GM21381 (cell line): ENCODE data around the gene METAP2.
"Not testable (repeated sequence)": the region's sequence is repeated elsewhere in the genome, so short reads cannot be mapped to it uniquely, and the experiment has no call there.

ENCODE experiments used
- ATAC-seq: cut with Tn5 transposase; IDR thresholded peaks from one replicate; pipeline ENCODE4 v1.9.1; 2021; ENCODE audit warnings: mild to moderate bottlenecking, moderate library complexity; ENCODE audit not compliant: unreplicated experiment

Gene METAP2

DNA sequence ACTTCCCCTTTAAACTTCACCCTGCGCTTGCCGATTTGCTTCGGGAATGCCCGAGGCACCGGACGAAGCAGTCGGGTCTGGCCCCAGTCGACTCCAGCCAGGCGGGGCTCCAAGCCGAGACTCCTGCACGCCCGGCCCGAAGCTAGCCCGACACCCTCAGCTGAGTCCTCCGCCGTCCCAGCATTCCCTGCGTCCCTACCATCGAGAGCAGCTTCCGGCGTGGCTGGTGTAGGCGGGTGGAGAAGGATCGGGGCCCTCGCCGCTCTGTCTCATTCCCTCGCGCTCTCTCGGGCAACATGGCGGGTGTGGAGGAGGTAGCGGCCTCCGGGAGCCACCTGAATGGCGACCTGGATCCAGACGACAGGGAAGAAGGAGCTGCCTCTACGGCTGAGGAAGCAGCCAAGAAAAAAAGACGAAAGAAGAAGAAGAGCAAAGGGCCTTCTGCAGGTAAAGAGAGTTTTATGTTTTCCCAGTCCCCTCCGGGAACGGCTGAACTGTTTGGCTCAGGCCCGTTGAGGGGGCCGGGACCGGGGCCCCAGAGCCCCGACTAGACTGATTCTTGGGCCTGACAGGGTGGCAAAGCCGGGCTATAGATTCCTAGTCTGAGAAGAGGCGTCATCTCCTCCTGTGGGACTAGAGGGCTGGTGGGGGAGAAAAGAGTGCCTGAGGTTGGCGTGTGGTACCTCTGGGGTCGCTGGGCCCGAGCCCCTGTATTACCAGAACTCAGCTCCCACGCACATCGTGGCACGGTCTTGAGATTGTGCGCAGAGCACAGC lies at the start of gene METAP2:
Gene METAP2, plus strand, starts transcription at position 269 of the 776 bp plus-strand sequence. Its CDS starts 28 bp downstream, at position 297.
- ATAC-seq: peak; percentile 97

DNA sequence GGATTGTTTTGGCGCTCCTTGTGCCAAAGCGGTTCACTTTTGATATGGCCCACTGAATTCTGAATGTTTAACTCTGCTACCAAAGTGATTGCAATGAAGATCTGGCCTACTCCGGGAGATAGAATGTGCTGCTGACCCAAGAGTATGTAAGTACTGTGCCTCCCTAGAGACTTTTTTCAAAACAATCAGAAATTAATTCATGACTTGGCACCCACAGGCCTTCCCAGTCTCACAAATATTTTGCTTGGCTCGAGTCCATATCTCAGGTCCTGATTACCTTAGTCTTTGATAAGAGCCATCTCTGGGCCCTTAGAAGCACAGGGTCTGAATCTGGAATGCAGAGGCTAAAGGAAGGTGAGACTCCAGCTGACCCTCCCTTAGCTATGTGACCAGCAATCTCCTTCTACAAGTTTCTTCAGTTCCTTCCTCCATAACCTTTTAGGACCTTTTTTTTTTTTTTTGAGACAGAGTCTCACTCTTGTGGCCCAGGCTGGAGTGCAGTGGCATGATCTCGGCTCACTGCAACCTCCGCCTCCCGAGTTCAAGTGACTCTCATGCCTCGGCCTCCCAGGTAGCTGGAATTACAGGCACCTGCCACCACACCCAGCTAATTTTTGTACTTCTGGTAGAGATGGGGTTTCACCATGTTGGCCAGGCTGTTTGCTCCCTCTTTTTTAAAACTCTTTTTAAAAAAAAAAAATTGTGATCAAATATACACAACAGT lies 49.5 kb upstream of the METAP2 start:
- no peak for ATAC-seq

DNA sequence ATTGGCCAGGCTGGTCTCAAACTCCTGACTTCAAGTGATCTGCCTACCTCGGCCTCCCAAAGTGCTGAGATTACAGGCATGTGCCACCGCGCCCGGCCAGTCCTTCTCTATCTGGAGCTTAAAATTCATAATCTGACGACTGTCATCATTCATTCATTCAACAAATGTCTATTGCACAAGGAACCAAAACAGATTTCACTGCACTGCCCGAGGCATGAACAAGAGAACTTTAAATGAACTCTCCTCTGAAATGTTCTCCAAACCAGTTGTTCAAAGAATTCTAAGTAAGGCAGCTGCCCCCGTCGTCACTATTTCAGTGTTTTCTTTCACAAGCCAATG lies 44.8 kb upstream of the METAP2 start:
- ATAC-seq: no peak

DNA sequence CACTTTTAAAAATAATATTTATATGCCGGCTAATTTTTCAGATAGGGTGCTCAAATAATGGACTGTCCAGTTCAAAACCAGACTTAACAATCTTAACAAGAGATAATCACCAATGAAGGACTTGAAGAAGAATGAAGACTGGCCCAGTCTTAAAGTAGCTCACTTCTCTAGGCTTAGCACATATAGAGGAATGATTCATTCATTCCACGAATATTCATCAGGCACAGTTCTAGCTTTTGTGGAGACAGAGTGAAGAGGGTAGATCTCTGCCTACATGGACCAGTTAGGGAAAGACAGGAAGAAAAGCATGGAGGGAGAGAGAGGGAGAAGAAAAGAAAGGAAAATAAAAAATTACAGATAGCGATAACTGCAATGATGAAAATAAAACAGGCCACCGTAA lies 42.8 kb upstream of the METAP2 start:
- no peak for ATAC-seq

DNA sequence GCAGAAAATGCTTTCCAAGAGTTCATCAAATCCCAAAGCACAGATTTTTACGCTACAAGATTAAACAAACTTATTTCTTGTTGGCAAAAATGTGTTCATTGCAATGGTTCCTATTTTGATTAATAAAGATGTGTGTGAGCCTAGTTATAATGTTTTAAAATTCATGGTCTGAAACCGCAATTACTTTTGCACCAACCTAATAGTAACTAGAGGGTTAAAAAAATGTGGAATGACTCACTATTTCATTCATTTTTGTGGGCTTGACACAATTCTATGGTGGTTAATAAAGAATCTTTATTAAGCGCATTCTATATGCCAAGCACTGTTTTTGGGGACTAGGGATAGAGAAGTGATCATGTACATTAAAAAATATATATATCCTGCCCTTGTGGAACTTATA lies 38.6 kb upstream of the METAP2 start:
- no peak for ATAC-seq

DNA sequence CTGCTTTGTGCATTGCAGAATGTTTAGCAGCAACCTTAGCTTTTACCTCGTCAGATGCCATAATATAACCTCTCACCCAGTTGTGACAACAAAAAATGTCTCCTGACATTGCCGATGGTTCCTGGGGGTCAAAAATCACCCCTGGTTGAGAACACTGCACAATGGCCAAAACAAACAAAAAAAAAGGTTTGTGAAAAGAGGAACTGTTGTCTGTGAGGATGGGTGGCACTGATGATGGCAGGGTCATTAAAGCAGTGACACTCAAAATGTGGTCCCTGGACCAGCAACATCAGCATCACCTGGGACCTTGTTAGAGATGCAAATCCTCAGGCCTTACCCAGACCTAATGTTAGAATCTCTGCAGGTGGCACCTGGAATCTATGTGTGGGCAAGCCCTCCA lies 36.4 kb upstream of the METAP2 start:
- ATAC-seq: no peak

DNA sequence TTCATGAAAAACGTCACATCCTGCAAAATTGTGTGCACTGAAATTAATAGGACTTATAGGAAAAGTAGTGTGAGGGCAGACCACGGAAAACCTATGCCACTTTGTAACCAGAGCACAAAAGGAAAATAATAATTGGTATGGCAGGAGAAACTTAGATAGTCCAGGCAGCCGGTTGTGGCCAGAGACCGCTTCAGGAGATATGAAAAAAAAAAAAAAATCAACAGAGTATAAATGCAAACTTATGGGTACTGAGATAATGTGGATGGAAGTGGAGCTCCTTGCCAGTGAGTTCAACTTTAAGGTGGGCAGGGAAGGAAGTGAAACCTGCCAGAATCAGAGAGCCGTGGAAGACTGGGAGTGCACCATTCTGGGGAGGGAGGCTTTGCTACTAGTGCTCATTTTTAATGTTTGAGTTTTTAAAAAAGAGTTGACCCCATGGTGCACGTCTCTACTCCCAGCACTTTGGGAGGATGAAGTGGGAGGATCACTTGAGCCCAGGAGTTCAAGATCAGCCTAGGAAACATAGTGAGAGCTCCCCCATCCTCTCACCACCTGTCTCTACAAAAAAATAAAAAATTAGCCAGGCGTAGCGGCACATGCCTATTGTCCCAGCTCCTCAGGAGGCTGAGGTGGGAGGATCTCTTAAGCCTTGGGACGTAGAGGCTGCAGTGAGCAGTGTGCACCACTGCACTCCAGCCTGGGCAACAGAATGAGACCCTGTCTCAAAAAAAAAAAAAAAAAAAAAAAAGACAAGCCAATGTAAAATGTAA lies 34.3 kb upstream of the METAP2 start:
- no peak for ATAC-seq

DNA sequence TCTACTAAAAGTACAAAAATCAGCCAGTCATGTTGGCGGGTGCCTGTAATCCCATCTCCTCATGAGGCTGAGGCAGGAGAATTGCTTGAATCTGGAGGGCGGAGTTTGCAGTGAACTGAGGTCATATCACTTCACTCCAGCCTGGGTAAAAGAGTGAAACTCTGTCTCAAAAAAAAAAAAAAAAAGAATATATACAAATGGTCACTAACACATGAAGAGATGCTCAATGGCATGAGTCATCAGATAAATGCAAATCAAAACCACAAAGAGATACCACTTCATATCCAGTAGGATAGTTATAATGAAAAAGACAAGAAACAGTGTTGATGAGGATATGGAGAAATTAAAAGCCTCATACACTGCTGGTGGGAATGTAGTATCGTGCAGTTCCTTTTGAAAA lies 33.6 kb upstream of the METAP2 start:
- no peak for ATAC-seq

DNA sequence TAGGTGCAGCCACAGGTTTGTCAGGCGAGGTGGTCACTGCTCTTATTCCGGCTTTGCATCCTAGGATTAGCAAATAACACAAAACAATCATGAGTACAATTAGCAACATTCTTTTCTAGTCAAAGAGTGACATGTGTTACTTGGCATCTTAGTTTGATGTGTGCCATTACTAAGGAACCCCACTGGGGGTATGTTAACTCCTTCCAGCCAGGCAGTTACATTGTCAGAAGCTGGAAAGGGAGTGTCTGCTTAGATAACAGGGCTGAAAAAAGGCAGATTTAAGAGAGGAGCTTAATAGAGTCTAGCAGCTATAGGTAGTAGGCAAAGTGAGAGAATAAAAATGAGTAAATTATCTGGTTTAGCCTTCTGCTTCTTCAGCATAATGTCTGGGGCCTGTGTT lies 30.5 kb upstream of the METAP2 start:
- no peak for ATAC-seq

DNA sequence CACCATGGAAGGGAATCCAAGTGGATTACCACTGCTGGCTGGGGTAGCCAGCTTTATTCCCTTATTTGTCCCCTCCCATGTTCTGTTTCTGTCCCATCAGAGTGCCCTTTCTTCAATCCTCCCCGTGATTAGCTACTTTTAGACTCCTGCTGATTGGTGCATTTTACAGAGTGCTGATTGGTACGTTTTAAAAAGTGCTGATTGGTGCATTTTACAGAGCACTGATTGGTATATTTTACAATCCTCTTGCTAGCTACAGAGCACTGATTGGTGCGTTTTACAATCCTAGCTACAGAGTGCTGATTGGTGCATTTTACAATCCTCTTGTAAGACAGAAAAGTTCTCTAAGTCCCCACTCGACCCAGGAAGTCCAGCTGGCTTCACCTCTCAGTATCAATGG lies 28.9 kb upstream of the METAP2 start:
- not testable (repeated sequence) for ATAC-seq

DNA sequence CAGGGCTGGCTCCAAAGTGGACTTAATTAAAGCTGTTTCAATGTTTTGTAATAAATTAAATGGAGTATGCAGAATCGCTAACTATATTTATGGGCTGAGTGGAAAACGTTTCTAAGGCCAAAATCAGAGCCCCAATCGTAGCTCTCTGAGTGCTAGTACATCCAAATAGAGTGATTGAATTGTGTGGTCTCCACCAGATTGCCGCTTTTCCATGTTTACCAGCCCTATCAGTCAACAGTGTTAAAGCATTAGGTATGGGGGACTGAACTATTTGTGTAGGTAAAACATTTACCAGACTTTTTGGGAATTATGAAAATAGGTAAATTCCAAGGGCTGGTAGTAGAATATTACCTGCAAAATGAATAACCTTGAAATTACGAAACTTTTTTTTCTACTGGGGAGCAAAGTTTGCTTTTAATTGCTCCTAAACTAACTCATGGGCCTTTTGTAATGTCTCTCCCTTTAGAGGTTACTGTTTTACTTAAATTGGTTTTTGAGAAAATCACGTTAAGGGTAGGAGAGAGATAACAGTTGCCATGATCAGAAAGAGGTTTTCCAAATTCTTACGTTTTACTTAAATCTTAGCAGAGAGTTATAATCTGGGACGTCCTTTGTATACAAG lies 28.0 kb upstream of the METAP2 start:
- no peak for ATAC-seq

DNA sequence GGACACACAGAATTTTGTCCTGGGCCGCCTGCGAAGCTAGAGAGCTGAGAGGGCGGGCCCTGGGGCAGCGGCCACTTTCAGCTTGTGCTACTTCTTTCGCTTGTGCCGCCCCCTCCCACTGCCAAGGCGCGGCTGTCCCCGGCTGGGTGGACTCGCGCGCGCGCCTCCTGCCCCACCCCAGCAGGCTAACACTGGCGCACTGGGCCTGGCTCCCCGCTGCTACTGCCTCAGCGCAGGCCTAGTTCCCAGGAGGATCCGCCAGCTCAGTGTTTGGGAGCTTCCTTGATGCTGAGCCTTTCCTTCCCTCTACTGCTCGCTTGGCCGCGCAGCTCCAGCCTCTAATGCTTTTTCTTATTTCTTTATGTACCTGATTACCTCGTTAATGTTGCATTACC lies 27.4 kb upstream of the METAP2 start:
- ATAC-seq: no peak

DNA sequence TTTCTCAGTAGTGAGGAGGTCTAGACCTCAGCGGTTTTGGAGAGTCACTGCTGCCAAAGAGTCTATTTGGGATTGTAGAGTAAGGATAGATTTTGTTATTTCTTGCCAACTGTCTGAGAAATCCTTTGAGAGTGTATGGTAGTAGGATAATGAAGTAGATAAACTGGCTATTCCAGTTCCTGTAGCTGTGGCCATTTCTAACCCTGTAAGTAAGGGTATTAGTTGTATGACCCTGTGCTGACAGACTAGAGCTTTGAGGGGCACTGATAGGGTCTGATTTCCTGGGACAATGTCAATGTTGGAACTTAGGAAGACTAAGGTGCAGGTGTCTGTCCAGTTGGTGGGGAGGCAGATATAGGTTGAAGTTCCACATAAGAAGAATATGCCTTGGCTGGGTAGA lies 24.3 kb upstream of the METAP2 start:
- not testable (repeated sequence) for ATAC-seq

DNA sequence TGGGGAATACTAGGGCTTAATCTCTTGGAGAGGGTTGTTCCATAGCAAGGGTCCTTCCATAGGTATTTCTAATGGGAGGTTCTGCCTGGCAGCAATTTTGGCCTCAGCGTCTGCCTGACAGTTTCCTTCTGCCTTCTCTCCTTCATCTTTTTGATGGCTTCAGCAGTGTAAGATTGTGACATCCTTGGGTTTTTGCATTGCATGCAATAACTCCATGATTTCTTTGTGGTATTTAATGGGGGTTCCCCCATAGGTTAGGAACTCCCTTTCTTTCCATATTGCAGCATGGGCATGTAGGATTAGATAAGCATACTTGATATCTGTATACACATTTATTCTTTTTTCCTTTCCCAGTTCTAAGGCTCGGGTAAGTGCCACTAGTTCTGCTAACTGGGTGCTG lies 21.5 kb upstream of the METAP2 start:
- ATAC-seq: not testable (repeated sequence)

DNA sequence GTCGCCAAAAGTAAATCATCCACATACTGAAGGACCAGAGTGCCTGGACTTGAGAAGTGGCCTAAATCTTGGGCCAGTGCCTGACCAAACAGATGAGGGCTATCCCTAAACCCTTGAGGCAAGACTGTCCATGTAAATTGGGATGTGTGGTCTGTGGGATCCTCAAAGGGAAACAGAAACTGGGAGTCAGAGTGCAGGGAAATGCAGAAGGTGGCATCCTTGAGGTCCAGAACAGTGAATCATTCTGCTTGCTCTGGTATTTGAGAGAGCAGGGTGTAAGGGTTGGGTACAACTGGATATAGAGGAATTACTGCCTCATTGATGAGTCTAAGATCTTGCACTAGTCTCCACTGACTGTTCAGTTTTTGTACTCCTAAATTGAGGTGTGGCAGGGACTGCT lies 20.1 kb upstream of the METAP2 start:
- ATAC-seq: not testable (repeated sequence)

DNA sequence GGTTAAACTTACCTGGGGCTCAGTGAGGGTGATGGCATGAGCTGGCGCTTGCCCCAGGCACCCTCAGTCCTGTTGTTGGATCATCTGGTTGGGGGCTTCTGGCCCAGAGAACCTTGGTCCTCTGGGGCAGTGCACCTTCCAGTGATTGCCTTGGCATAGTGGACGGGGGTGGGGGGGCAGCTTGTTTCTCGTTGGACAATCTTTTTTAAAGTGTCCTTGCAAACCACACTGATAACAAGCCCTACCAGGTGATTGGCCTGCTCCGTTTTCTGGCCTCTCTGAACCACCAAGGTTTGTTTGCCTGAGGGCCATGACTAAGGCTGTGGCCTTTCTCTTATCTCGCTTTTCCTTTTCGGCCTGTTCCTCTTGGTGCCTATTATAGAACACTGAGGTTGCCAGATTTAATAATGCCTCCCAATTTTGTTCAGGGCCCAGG lies 19.2 kb upstream of the METAP2 start:
- not testable (repeated sequence) for ATAC-seq

DNA sequence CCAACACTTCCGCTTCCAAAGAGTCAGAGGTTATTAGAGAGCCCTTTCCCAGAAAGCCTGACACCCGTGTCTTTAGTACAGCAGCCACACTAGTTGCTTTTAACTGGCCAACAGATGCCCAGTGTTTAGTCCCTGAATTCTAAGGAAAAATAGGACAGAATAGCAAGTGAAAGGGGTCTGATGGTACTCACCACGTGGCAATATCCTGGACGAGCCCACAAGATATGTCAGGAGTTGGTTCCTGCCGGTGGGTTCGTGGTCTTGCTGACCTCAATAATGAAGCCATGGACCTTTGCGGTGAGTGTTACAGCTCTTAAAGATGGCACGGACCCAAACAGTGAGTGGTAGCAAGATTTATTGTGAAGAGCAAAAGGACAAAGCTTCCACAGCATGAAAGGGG lies 16.3 kb upstream of the METAP2 start:
- not testable (repeated sequence) for ATAC-seq

DNA sequence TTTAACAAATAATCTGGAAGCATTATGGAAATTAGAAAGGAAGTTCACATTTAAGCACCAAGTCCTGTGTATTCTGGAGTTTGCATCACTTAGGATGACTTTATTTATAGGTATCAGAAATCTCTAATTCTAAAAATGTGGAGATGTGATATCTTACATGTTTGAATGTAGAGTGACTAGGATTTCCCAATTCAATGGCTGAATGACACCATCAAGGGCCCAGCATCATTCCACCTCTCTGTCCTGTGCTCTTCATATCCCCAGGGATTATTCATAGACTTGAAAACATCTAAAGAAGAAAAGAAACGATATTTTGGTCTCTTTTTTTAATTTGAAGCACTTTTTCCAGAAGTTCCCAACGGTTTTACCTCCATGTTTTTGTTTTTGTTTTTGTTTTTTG lies 15.2 kb upstream of the METAP2 start:
- ATAC-seq: no peak

DNA sequence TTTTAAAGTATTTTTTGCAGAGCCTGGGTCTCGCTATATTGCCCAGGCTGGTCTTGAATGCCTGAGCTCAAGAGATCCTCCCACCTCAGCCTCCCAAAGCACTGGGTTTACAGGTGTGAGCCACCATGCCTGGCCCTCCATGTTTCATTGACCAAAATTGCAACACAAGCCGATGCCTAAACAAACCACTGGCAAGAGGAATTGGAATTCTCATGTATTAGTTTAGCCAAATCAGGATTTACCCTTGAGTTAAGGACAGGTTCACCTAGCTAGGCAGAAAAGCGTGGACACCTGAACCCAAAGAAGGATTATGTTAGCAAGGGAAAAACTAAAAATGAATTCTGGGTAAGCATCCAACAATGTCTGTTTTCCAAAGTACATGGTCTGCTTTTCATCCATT lies 14.6 kb upstream of the METAP2 start:
- no peak for ATAC-seq

DNA sequence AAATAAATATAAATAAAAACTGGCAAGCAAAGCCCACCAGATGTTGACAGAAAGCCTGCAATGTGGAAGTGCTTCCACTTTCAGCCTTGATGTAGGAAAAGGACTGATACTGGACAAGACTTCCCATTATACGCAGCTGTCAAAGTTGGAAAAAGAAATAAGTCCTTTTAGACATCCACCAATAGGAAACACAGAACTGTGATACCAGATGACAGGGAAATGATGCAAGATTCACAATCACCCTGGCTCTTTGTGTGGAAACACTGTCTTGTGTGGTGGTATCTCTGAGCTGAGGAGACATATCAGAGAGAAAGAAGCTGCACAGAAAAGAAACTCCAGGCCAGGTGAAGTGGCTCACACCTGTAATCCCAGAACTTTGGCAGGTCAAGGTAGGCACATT lies 13.8 kb upstream of the METAP2 start:
- ATAC-seq: no peak

DNA sequence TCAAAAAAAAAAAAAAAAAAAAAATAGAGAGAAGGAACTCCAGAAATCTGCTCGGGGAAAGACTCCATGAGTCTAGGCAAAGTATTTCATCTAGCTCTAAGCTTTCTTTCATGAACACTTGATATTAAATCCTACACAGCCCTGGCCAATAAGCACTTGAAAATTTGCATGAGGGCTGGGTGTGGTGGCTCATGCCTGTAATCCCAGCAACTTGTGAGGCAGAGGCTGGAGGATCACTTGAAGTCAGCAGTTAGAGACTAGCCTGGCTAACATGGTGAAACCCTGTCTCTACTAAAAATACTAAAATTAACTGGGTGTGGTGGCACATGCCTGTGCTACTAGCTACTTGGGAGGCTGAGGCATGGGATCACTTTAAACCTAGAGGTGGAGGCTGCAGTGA lies 13.1 kb upstream of the METAP2 start:
- no peak for ATAC-seq
